NCI-H446 (cell line): ENCODE data around the gene EID3.
A peak's percentile ranks its signal among the peaks of the same experiment; 100 is the strongest.

Experiments
- DNase-seq, 2 experiments: peaks; one replicate each; lab custom pipeline; 2025; lab: John Stamatoyannopoulos, UW

EID3 gene

DNA sequence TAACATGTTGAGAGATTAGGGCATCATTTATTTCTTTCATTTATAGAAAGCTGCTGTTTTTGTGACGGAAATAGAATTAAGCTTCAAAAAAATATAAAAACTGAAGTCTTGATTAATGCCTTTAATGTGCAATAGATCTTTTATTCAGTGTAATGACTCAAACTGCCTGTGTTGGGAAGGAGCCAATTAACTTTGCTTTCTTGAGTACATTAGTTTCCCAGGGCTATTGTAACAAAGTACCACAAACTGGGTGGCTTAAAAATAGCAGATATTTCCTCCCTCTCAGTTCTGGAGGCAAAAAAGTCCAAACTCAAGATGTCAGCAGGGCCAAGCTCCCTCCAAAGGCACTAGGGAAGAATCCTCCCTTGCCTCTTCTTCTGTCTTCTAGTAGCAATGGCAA is 36.6 kb downstream of the EID3 start:
- no peak for DNase-seq

DNA sequence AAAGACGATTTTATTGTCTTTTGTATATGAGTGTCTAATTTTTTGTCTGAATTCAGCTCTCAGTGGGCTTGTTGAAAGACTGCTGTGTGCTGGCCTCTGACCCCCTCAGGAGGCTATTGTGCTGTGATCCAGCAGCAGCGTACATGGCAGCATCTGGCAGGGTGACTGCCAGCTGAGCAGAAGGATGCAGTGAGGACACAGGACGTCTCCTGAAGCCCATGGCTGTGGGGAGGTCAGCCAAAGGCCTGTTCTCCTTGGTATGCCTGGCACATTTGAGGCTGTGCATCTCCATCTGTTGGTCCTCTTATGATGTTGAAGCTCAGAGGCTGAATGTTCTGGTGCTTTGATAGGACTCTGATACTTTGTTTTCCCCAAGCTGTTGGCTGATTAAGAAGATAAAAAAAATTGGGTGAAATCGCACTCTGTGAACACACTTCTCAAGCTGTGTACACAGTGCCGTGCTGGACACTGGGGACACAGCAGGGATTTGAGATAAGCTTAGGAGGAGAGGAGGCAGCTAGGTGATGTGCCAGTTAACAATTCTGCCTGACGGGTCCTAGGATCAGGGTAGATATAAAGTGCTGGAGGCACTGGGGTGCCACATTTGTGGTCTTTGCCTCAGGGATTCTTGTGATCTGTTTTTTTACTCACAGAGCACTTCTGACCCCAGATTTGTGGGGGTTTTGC is 37.5 kb downstream of the EID3 start:
- DNase-seq, result peak in 1 of 2 experiments; percentile 43

DNA sequence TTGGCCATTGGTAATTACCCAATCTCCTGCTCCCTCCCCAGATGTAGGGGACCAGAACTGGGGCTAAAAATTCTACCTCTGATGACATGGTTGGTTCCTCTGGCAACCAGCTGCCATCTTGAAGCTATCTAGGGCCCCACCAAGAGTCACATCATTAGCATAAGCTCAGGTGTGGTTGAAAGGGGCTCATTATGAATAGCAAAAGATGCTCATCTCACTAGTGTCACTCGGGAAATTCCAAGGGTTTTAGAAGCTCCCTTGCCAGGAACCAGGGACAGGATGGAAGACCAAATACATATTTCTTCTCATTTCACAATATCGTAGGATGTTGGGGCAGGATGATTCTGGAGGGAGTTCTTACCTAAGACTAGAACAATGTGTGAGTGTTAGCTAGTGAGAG is 38.6 kb downstream of the EID3 start:
- no peak for DNase-seq

- no peak for DNase-seq
Measured at GRCh38 chr12:104342635-104343249, 39.2 kb downstream of the EID3 start.

DNA sequence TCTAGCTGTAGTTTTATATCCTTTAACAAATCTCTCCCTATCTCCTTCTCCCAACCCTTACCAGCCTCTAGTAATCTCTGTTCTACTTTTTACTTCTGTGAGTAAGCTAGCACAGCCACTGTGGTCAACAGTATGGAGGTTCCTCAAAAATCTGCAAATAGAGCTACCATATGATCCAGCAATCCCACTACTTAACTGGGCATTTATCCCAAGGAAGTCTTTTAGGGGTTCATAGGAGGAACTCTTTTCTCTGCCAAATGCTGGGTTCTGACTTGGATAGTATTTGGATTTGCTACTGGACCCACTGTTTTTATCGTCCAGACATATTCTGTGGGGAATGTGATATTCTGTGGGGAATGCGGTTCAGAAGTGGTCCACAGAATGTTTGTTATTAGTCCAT is 41.1 kb downstream of the EID3 start:
- DNase-seq, result no peak

- no peak for DNase-seq
Measured at GRCh38 chr12:104345234-104346066, 41.9 kb downstream of the EID3 start.

DNA sequence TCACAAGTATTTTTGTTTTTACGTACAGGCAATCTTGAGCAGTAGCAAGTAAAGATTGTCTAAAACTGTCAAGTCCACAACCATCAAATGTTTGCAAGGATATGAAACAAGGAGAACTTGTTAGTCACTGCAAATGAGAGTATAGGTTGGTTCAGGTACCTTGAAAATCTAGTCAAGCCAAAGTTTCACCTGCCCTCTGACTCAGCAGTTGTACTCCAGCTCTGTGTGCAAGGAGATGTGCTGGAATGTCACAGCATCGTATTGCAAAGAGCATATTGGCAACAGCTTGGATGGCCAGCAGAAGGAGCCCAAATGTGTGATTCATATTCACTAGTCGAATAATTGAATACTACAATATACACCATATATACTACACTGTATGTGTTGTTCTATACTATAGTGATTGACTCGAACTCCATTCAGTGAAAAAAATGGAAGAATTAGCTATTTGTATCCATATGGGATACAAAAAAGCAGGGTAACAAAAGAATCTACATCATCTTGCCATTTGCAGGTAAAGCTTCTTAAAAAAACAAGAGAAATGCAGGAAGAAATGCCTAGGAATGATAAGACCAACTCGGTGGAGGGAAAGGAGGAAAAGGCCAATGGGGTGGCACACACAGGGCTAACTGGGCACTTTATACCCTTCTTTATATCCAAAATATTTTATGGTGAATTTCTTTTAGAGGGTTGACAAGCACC is 44.0 kb downstream of the EID3 start:
- no peak for DNase-seq

DNA sequence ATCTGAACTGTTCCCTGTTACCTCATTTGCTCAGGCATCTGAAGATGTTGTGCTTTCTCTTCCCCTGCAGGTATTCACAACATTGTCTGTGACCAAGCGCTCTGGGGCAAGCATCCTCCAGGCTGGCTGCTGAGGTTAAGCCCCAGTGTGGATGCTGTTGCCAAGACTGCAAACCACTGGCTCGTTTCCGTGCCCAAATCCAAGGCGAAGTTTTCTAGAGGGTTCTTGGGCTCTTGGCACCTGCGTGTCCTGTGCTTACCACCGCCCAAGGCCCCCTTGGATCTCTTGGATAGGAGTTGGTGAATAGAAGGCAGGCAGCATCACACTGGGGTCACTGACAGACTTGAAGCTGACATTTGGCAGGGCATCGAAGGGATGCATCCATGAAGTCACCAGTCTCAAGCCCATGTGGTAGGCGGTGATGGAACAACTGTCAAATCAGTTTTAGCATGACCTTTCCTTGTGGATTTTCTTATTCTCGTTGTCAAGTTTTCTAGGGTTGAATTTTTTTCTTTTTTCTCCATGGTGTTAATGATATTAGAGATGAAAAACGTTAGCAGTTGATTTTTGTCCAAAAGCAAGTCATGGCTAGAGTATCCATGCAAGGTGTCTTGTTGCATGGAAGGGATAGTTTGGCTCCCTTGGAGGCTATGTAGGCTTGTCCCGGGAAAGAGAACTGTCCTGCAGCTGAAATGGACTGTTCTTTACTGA is 44.9 kb downstream of the EID3 start:
- DNase-seq, result no peak

DNA sequence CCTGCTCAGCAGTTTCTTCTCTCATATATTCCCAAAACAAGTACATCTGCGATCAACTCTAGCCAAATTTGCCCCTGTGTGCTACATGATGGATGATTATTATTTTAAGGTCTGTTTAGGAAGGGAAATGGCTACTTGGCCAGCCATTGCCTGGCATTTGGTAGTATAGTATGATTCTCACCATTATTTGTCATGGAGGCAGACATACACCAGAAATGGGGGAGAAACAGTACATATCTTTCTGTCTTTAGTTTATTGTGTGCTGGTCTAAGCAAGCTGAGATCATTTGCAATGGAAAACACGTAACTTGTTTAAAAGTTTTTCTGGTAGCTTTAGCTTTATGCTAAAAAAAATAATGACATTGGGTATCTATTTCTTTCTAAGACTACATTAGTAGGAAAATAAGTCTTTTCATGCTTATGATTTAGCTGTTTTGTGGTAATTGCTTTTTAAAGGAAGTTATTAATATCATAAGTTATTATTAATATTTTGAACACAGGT is 45.5 kb downstream of the EID3 start:
- DNase-seq, result no peak

- DNase-seq, result no peak
Measured at GRCh38 chr12:104350211-104351056, 46.9 kb downstream of the EID3 start.

DNA sequence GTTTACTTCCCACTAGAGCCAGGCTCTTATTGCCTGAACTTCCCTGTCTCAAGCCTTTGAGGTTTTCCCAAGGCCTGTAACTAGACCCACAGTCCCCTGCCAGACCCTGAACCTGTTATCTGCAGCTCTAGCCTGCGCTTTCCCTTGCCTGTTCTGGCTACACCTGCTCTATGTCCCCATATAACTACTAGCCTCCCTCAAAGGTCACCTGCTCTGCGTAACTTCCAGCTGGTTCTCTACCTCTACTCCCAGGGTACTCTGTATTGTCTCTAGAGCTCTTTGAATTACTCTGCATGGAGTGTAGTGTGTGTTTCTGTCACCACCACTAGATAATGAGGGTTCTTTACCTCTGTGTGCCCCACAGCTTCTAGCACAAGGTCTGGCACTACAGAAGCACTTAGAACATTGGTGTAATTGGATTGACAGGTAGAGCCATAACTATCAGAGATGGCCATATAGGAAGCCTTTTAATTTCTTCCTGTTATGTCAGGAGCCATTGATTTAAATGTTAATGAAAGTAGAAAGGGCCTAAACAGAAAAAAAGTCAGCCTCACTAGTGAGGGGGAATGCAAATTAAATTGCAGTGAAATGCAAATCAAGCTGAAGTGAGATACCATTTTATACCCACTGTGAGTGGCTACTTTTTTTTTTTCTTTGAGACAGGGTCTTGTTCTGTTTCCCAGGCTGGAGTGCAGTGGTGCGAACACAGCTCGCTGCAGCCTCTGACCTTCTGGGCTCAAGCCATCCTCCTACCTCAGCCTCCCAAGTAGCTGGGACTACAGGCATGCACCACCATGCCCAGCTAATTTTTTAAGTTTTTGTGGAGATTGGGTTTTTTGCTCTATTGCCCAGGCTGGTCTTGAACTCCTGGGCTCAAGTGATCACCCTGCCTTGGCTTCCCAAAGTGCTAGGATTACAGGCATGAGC is 47.8 kb downstream of the EID3 start:
- no peak for DNase-seq

- peak in 1 of 2 experiments; percentile 17 for DNase-seq
Measured at GRCh38 chr12:104352106-104352713, 48.7 kb downstream of the EID3 start.

DNA sequence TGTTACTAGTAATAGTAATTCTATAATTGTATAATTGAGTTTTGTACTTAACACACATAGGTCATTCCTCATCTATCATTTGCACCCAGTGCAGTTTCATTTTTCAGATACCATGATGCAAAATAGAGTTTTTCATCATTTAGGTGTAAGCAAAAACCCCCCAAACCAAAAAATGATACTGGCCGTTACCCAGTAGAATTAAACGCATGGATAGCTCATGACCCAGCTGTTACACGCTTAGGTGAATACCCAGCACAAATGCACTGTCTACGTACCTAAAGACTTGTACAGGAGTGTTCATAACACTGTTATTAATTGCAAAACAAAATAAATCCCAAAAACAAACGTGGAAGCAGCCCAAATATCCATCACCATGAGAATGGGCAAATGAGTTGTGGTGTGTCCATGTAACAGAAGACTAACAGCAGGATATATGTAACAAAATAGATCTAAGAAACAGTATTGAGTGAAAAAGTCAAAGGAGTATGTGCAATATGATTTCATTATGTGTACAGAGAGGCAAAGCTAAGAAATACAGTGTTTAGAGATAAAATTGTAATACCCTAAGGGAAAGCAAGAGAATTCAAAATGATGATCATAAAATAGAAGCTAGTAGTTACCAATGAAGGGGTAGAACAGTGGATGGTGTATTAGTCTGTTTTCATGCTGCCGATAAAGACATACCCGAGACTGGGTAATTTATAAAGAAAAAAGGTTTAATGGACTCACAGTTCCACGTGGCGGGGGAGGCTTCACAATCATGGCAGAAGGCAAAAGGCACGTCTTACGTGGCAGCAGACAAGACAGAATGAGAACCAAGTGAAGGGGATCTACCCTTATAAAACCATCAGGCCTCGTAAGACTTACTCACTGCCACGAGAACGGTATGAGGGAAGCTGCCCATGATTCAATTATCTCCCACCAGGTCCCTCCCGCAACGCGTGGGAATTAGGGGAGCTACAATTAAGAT is 49.8 kb downstream of the EID3 start:
- DNase-seq, result no peak

GRCh38 chr12:104354167-104354867 is 50.8 kb downstream of the EID3 start:
- DNase-seq, result no peak
